Measurements from ENCODE around the gene NCAPD3.

Gene NCAPD3

DNA sequence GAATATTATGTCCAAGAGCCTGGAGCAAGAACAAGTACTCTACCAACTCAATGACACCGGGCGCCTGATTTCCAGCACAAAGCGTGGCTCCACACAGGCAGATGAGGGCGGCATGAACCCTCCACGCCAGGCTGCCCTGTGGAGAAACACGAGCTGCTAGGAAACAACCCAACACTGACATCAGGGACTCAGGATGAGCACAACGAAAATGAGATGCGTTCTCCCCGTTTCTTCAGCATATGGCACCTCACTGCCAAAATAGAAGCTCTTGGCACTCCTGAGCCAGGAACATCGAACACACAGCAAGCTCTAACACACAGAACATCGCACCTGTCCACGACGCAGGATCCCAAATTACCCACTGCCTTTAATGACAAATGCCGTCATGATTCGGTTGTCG lies 68.3 kb downstream of the NCAPD3 start:
- no peak for DNase-seq

DNA sequence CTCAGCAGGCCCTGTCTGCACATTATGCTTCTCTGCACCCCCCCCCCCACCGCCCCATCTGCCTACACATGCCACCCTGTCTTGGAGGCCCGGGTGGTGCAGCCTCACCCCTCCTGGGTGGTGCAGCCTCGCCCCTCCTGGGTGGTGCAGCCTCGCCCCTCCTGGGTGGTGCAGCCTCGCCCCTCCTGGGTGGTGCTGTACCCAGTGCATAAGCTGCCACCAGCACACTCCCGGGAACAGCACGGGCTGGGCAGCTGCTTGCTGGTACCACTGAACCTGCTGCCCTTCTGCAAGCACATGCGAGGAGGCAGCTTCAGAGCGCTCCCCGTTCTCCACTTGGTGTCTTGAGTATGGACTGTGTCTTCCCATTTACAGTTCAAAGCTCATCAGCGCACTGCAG lies 69.3 kb downstream of the NCAPD3 start:
- no peak for DNase-seq

DNA sequence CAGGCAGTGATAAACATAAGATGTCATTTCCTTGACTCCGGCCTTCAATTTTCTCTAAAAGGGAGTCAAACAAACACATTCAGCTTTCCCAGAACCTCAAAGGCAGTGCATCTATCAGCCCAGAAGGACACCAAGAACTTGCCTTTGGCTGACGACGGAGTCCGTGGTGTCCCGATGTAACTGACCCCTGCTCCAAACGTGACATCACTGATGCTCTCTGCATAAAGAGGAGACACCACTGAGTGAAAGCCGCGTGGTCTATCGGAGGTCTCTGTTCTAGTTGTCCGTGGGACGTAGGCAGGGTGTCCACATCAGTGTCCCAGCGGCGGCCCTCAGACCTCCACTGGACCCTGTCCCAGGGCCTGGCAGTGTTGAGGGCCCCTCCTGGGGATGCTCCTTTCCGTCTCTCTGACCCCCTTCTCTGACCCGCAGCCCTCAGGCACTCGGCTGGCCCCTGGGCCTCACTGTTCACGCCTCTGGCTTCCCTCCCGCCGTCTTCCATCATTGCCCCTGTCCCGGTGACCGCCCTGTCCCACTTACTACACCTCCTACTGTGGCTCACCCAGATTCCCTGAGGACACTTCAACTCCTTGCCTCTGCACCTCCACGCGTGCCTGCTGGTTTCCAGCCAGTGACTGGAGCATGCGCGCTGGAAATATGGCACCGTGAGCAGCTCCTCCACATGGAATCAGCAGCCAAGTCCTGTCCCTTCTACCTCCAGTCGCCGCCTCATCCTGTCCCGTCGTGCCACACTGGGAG lies 70.4 kb downstream of the NCAPD3 start:
- DNase-seq: no peak

DNA sequence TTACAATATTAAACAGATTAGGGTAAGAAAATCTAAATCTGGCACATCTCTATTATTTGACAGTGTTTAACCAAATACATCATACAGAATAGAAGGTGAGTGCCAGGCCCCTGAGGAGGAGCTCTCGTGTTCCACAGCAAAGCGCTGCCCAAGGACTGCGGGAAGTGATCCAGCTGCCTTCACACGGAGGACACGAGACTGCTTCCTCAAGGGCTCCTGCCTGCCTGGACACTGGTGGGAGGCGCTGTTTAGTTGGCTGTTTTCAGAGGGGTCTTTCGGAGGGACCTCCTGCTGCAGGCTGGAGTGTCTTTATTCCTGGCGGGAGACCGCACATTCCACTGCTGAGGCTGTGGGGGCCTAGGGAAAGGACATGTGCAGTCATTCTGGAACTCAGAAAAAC lies 71.1 kb downstream of the NCAPD3 start:
- DNase-seq: no peak

DNA sequence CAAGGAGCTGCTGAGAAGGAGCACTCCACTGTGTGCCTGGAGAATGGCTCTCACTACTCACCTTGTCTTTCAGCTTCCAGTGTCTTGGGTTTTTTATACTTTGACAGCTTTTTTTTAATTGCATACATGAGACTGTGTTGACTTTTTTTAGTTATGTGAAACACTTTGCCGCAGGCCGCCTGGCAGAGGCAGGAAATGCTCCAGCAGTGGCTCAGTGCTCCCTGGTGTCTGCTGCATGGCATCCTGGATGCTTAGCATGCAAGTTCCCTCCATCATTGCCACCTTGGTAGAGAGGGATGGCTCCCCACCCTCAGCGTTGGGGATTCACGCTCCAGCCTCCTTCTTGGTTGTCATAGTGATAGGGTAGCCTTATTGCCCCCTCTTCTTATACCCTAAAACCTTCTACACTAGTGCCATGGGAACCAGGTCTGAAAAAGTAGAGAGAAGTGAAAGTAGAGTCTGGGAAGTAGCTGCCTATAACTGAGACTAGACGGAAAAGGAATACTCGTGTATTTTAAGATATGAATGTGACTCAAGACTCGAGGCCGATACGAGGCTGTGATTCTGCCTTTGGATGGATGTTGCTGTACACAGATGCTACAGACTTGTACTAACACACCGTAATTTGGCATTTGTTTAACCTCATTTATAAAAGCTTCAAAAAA lies 72.6 kb downstream of the NCAPD3 start:
- DNase-seq: no peak

DNA sequence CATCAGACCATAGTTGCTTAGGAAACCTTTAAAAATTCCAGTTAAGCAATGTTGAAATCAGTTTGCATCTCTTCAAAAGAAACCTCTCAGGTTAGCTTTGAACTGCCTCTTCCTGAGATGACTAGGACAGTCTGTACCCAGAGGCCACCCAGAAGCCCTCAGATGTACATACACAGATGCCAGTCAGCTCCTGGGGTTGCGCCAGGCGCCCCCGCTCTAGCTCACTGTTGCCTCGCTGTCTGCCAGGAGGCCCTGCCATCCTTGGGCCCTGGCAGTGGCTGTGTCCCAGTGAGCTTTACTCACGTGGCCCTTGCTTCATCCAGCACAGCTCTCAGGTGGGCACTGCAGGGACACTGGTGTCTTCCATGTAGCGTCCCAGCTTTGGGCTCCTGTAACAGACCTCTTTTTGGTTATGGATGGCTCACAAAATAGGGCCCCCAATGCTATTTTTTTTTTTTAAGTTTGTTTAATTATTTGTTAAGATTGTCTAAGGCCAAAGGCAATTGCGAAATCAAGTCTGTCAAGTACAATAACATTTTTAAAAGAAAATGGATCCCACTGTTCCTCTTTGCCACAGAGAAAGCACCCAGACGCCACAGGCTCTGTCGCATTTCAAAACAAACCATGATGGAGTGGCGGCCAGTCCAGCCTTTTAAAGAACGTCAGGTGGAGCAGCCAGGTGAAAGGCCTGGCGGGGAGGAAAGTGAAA lies 73.4 kb downstream of the NCAPD3 start:
- no peak for DNase-seq

DNA sequence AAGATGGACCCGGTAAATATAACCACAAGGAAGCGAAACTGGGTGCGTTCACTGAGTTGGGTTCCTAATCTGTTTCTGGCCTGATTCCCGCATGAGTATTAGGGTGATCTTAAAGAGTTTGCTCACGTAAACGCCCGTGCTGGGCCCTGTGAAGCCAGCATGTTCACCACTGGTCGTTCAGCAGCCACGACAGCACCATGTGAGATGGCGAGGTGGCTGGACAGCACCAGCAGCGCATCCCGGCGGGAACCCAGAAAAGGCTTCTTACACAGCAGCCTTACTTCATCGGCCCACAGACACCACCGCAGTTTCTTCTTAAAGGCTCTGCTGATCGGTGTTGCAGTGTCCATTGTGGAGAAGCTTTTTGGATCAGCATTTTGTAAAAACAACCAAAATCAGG lies 74.4 kb downstream of the NCAPD3 start:
- no peak for DNase-seq

DNA sequence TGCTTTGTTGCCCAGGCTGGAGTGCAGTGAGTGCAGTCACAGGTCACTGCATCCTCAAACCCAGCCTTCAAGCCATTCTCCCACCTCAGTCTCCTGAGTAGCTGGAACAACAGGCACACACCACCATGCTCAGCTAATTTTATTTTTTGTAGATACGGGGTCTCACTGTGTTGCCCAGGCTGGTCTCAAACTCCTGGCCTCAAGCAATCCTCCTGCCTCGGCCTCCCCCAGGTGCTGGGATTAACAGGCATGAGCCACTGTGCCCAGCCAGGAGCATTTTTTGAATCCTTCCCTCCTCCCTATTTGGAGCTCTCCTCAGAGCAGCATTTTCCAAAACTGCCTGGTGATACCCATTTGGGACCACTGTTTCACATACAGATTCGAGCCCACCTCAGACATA lies 77.2 kb downstream of the NCAPD3 start:
- no peak for DNase-seq

DNA sequence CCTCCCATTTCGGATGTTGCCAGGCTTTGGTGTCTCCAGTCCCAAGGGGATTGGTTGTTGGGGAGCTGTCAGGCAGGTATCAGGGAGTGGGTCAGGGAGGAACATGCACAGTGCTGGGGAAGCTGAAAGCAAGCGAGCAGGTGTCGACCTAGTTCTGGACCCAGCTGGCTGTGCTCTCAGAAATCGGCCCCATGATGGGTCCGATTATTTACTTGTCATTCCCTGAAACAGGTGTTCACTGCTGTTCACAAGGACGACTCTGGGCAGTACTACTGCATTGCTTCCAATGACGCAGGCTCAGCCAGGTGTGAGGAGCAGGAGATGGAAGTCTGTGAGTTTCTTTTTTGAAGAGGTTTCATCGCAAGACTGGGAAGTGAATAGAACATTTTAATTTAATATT lies 78.1 kb downstream of the NCAPD3 start:
- DNase-seq: no peak

DNA sequence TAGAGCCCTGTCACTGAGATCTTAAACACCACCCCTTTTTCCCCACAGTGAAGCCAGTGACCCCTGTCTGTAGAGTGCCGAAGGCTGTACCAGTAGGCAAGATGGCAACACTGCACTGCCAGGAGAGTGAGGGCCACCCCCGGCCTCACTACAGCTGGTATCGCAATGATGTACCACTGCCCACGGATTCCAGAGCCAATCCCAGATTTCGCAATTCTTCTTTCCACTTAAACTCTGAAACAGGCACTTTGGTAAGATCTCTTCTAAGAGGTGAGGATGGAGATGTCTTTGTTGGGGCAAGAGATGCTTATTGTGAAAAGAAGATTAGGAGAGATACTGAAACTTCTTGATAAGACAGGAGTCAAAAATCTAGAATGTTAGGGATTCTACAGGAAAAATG lies 79.0 kb downstream of the NCAPD3 start:
- DNase-seq: no peak

DNA sequence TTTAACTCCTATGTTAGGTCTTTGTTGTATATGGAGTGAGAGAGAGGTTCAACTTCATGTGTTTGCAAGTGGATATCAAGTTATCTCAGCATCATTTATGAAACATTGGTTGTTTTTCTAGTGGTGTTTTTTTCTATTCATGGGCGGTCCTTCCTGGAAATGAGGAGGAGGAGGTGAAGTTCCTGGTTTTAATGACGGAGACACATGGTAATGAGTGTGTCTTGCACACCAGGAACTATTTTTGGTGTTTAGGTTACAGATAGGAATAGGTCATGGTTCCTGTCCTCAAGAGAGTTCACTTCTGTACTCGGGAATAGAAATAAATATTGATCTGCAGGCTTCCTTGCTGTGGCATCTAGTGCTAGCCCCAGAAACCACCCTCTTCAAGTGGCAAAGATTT lies 80.0 kb downstream of the NCAPD3 start:
- no peak for DNase-seq

DNA sequence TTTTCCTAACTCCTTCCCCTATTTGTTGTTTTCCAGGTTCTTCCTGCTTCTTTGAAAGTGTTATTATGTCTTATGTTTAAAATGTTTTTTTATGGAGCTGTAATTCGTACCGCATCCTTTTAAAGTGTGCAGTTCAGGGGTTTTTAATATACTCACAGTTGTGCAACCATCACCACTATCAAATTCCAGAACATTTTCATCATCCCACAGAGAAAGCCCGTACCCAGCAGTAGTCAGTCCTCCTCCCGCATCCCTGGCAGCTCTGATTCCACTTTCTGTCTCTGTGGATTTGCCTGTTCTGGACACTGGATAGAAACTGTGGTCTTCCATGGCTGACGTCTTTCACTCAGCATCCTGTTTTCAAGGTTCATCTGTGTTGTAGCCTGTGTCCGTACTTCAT lies 81.2 kb downstream of the NCAPD3 start:
- DNase-seq: no peak

DNA sequence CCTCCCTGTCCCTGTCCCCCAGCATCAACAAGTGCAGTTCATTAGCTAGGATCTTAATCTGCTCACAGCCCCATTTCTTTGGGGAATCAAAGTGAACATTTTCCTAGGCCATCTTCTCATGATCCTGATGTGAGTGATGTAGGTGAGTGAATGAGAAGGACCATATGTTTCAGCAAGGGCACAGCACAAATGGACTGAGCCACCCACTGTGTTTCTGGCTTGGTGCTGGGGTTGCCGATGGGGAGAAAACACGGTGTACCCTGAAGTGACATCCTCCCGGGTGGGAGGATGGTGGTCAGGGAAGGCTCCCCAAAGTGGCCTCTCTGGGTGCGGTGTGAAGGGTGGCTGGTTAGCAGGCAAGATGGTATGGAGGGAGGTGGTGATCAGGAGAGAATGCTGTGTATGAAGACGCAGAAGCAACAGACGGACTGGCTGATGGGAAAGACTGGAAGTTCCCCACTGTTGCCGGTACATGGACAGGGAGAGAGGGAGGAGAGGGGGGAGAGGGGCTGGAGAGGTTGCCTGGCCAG lies 82.7 kb downstream of the NCAPD3 start:
- no peak for DNase-seq

DNA sequence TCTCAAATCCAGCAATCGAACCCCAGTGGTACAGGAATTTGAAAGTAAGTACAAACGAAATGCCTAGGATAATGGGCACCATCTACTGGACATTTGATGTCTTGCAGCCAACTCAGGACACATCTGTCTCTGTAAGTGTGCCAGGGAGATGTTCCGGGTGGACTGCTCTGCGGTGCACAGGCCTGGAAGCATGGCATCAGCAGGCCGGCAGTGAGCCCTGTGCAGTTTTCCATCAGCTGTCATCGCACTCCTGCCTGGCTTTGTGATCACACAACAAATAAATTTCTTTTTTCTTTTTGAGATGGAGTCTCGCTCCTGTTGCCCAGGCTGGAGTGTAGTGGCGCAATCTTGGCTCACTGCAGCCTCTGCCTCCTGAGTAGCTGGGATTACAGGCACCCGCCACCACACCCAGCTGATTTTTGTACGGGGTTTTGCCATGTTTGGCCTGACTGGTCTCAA lies 83.9 kb downstream of the NCAPD3 start:
- no peak for DNase-seq

DNA sequence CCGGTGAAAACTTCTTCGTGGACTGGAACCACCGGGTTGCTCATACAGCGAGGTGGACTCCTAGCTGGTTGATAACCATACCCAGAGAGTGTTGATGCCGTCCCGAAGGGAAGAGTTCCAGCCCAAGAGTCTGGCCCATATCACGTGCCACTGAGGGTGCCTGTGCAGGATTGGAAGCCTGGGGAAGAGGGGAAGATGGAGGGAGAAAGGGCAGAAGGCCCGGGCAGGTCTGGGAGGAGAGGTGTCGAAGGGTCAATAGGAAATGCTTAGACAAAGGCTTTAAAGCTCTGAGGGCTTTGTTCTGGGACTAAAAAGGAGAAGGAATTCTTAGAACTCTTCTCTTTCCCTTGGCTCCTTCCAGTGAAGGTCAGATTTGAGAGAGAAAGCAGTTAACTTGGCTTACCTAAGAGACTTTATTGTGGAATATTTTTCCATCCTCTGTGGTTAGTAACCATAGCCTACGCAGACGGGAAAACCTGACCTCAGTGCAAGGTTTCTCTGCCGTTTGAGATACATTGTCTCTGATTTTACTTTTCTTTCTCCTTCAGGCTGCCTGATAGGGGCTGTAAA lies 84.4 kb downstream of the NCAPD3 start:
- no peak for DNase-seq

DNA sequence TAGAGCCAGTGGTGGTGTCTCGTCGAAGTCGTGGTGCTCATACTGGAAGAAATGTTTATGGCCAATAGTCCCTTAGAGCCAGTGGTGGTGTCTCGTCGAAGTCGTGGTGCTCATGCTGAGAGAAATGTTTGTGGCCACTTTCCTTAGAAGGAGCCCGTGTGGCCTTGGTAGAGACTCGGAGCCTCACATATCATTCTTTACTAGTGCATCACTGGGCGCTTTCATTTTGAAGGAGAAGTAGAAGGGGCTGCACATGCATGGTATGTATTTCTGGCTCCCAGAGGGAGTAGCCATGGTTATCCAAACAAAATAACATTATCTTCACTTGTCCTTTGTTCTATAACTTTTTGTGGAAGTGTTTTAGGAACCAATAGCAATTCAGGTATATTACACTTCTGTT lies 85.4 kb downstream of the NCAPD3 start:
- DNase-seq: no peak

DNA sequence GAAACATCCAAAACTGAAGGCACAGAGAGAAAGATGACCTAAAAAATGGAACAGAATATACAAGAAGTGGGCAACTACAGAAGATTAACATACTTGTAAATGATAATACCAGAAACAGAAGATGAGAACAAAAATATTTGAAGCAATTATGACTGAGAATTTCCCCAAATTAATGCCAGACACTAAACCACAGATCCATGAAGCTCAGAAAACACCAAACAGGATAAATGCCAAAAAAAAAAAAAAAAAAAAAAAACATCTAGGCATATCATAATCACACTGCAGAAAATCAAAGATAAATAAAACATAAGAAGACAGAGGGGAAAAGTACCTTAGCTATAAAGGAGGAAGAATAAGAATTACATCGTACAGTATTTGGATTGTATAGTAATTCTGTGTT lies 89.6 kb downstream of the NCAPD3 start:
- DNase-seq: no peak

DNA sequence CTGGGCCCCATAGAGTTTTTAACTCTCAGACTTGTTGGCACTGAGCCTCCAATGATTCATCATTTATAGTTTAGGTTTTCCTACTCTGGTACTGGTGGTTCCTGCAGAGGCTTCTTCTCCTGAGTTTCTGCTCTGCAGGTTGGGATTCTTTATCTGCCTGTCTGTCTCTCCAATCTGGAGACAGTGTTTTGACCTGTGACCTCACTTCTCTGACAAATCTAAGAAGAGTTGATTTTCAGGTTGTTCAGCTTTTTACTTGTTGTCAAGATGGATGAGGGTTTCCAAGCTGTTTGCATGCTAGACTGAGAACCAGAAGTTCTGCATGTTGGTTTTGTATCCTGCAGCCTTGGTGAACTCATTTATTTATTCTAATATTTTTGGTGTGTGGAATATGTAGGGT lies 91.0 kb downstream of the NCAPD3 start:
- DNase-seq: no peak

DNA sequence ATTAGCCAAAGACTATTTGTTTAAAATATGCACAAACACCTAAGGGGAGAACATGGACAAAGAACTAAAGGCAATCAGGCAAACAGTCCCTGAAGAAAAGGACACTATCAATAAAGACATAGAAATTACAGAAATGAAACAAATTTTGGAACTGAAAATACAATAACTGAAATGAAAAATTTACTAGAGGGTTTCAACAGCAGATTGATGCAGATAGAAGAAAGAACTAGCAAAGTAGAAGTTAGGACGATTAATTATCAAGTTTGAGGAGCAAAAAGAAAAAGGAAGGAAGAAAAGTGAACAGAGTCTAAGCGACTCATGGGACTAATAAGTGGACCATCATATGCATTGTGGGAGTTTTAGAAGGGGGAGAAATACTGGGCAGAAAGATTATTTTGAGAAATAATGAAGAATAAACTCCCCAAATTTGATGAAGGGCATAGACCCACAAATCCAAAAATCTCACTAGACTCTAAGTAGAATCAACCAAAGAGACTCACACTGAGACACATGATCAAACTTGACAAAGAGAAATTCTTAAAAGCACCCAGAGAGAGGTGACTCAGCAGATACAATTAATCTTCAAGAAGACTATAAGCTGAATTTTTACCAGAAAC lies 92.0 kb downstream of the NCAPD3 start:
- DNase-seq: no peak

DNA sequence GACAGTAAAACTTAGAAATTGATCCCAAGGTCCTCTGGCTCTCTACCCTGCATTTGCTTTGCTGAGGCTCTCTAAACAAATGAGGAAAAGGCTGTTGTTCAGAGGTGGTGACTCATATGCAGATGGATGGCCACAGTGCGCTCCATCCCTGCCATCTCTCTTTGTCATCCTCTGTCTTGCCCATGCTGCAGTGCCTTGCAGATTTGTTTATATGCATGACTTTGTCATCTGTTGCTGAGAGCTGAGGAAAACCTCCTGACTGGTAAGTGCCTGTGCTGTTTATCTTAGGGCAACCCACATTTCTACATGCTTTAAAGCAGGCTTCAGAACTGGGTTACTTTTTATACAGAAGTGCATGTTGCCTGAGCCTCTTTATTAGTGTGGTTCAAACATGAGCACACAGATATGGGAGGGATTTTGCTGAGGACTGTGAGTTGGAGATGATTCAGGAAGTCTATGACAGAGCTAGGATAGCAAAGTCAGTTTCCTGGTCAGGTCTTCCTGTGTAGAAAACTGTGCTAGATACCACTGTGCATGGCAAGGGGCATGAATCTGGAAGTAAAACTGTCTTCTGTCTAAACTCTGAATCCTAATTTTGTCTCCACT lies 97.4 kb downstream of the NCAPD3 start:
- no peak for DNase-seq

DNA sequence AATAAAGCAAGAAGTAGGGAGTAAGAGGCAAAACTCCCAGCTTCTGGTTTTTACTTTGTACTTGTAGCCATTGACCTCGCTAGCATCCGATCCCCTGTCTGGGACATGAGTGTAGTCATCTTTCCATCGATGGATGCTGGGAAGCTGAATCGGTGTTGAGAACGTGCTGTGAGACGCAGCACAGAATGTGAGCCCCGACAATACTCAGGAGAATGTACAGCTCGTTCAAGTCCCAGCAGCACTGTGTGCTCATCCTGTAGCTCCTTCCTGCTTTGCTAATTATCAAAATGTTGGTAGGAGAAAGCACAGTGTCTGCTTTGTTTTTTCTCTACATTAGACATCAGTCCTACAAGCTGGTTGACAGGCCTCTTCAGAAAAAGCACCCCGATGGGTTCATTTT lies 98.3 kb downstream of the NCAPD3 start:
- no peak for DNase-seq

DNA sequence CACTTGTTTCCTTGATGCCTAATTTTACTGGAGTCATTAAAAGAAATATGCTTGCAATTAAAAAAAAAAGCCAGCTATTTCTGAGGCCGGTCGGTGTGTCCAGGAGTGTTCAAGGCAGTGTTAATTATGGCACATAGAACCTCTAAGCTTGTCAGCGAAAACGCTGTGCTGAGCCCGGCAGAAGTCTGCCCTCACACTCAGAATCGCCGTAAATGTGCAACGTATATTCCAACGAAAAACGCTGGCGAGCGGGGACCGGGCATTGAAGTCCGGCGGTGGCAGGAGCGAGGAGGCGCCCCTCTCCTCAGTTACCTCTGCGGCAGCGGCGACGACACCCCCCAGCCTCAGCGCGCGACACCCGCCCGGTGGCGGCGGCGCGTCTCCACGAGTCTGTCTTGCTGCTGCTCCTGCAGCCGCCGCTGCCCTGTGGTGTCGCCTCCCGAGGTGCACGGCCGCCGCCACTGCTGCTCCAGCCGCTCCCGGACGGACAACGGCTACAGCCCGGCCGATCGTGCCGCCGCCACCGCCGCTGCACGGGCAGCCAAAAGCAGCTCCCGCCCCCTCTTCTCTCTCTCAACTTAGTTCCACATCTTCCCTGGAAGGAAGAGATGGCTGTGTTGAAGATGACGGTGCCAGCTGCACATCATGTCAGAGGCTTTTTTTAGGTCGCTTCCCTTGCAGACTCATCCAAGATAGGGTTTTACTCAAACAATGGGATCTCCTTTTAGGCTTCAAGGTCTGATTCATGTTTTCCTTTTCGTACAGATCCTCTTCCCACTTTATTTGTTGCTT lies 98.9 kb downstream of the NCAPD3 start:
- DNase-seq: no peak
